Smooth muscle cell (in vitro differentiated cells): ENCODE data around the gene KHSRP. TPM values are rescaled to one million over a fixed set of nuclear protein-coding genes. Genes with fewer than 3 reads are reported as not detected.

Experiments
- DNase-seq: peaks from one replicate; lab custom pipeline; 2025; ENCODE audit not compliant: unreplicated experiment; lab: John Stamatoyannopoulos, UW
- H2AFZ ChIP-seq: fragments of 200-600 bp; sonication (generic); 2 replicates; pipeline ENCODE4 v1.6.0; 2016; ENCODE audit warnings: antibody characterized with exemption, low read depth, mild to moderate bottlenecking
- H3F3A ChIP-seq: fragments of 200-600 bp; sonication (generic); 2 replicates; pipeline ENCODE4 v1.6.0; 2017; ENCODE audit warnings: antibody characterized with exemption, low read depth
- H3K27ac ChIP-seq: fragments of 200-600 bp; sonication (generic); 2 replicates; pipeline ENCODE4 v1.5.1; 2016; ENCODE audit warnings: low read depth, mild to moderate bottlenecking
- H3K27me3 ChIP-seq: fragments of 200-600 bp; sonication (generic); 2 replicates; pipeline ENCODE4 v1.6.1; 2016; ENCODE audit warnings: low read depth, mild to moderate bottlenecking
- H3K36me3 ChIP-seq: fragments of 200-600 bp; sonication (generic); 2 replicates; pipeline ENCODE4 v1.5.1; 2016; ENCODE audit warnings: low read depth
- H3K4me1 ChIP-seq: fragments of 200-600 bp; sonication (generic); 2 replicates; pipeline ENCODE4 v1.5.1; 2016; ENCODE audit warnings: low read depth
- H3K4me2 ChIP-seq: fragments of 200-600 bp; sonication (generic); 2 replicates; pipeline ENCODE4 v1.6.0; 2016; ENCODE audit warnings: mild to moderate bottlenecking
- H3K4me3 ChIP-seq: fragments of 200-600 bp; sonication (generic); 2 replicates; pipeline ENCODE4 v1.5.1; 2016; ENCODE audit warnings: mild to moderate bottlenecking
- H3K79me2 ChIP-seq: fragments of 200-600 bp; sonication (generic); 2 replicates; pipeline ENCODE4 v1.6.0; 2016; ENCODE audit warnings: low read depth, mild to moderate bottlenecking
- H3K9ac ChIP-seq: fragments of 200-600 bp; sonication (generic); 2 replicates; pipeline ENCODE4 v1.6.0; 2016; ENCODE audit warnings: low read depth
- H3K9me3 ChIP-seq: fragments of 200-600 bp; sonication (generic); replicated peaks from 2 replicates; pipeline ENCODE4 v1.5.1; 2016; ENCODE audit warnings: low read depth
- H4K20me1 ChIP-seq: fragments of 200-600 bp; sonication (generic); 2 replicates; pipeline ENCODE4 v1.6.0; 2016; ENCODE audit warnings: low read depth
- CTCF ChIP-seq: fragments of 200-600 bp; sonication (generic); IDR thresholded peaks from 2 replicates; pipeline ENCODE4 v1.5.1; 2017; ENCODE audit warnings: borderline replicate concordance, mild to moderate bottlenecking, antibody characterized with exemption; ENCODE audit not compliant: insufficient read depth, poor library complexity, severe bottlenecking
- WGBS: methylation state at CpG from one replicate; pipeline ENCODE4 v1.1.7; 2016; ENCODE audit warnings: low lambda C conversion rate; 5-methylcytosine and 5-hydroxymethylcytosine counted together
- polyA plus RNA-seq: library from polyadenylated mRNA; unstranded; fragments of >200 nt; fragmentation: Nextera tagmentation; extraction: Ambion mirVana; gene quantifications from 2 replicates; pipeline ENCODE4 v1.2.1, GENCODE V29; 2016
- total RNA-seq: library from RNA; depleted of rRNA; stranded (reverse); fragments of >200 nt; gene quantifications from 2 replicates; pipeline ENCODE4 v1.2.3, GENCODE V29; 2014

Gene KHSRP
- total and polyA plus RNA-seq, 2 experiments from 2014 or later, result 59.1 to 179 TPM

GRCh38 chr19:6375411-6376010 lies 49.1 kb downstream of the KHSRP start, which contains the start of gene PSPN:
Gene PSPN (minus strand): TSS chr19:6375933. CDS start chr19:6375849, 84 bp downstream.
- Histone ChIP-seq H3K9me3 (no peaks in the 10 kb centered on the region), H3K27me3 (no peaks in the 10 kb centered on the region), H3K79me2 (no peaks in the 10 kb centered on the region), H2AFZ (no peak within 1 kb of the TSS), H3F3A (peaks cover 15% of the 10 kb centered on the region), H3K36me3 (peaks cover 12% of the 10 kb centered on the region), H3K9ac (no peak within 1 kb of the TSS), H3K27ac (peak within 1 kb of the TSS; percentile 28), H3K4me2 (no peak within 1 kb of the TSS), H3K4me3 (no peak within 1 kb of the TSS), H3K4me1 (peaks cover 5% of the 10 kb centered on the region), H4K20me1 (no peaks in the 10 kb centered on the region)
- 93% methylated on average over 23 of the region's 25 CpGs for WGBS
- no peak for TF ChIP-seq CTCF
- DNase-seq, result no peak

GRCh38 chr19:6374711-6375410 lies 49.8 kb downstream of the KHSRP start:
- no peak overlapping the region for H3K9ac ChIP-seq
- H3K27me3 ChIP-seq, result no peaks in the 10 kb centered on the region
- no peak overlapping the region for H3K27ac ChIP-seq
- no peak overlapping the region for H3K4me3 ChIP-seq
- no peak for DNase-seq
- H3K4me1 ChIP-seq, result peaks cover 5% of the 10 kb centered on the region
- TF ChIP-seq CTCF, result no peak
- H3K9me3 ChIP-seq, result no peaks in the 10 kb centered on the region
- peaks cover 15% of the 10 kb centered on the region for H3F3A ChIP-seq
- peaks cover 6% of the 10 kb centered on the region for H3K36me3 ChIP-seq
- no peaks in the 10 kb centered on the region for H4K20me1 ChIP-seq
- H3K4me2 ChIP-seq, result no peak overlapping the region
- no peak overlapping the region for H2AFZ ChIP-seq
- H3K79me2 ChIP-seq, result no peaks in the 10 kb centered on the region
- 94% methylated on average over 29 of the region's 29 CpGs for WGBS

GRCh38 chr19:6374161-6374709 lies 50.4 kb downstream of the KHSRP start:
- Histone ChIP-seq H3K4me1 (peaks cover 5% of the 10 kb centered on the region), H3K4me2 (peak overlapping the region; percentile 86), H3K36me3 (no peaks in the 10 kb centered on the region), H3K9me3 (no peaks in the 10 kb centered on the region), H3K27ac (peak overlapping the region; percentile 35), H2AFZ (no peak overlapping the region), H3F3A (peaks cover 15% of the 10 kb centered on the region), H3K27me3 (no peaks in the 10 kb centered on the region), H4K20me1 (no peaks in the 10 kb centered on the region), H3K9ac (no peak overlapping the region), H3K79me2 (no peaks in the 10 kb centered on the region), H3K4me3 (no peak overlapping the region)
- WGBS, result 77% methylated on average over 28 of the region's 29 CpGs
- no peak for TF ChIP-seq CTCF
- no peak for DNase-seq
